Activated CD8-positive, alpha-beta memory T cell treated with anti-CD3 and anti-CD28 coated beads for 1 hour (primary cell): ENCODE measurements around the gene SLC35D2.
"Not testable (repeated sequence)": the region's sequence is repeated elsewhere in the genome, so short reads cannot be mapped to it uniquely, and the experiment has no call there.

Source experiments
- DNase-seq, 2 donors: peaks; one replicate each; pipeline ENCODE4 v3.0.0-alpha.2; 2020; ENCODE audit warnings: low read depth in 1 of 2; ENCODE audit errors: extremely low read depth in 1 of 2

The SLC35D2 gene

DNA sequence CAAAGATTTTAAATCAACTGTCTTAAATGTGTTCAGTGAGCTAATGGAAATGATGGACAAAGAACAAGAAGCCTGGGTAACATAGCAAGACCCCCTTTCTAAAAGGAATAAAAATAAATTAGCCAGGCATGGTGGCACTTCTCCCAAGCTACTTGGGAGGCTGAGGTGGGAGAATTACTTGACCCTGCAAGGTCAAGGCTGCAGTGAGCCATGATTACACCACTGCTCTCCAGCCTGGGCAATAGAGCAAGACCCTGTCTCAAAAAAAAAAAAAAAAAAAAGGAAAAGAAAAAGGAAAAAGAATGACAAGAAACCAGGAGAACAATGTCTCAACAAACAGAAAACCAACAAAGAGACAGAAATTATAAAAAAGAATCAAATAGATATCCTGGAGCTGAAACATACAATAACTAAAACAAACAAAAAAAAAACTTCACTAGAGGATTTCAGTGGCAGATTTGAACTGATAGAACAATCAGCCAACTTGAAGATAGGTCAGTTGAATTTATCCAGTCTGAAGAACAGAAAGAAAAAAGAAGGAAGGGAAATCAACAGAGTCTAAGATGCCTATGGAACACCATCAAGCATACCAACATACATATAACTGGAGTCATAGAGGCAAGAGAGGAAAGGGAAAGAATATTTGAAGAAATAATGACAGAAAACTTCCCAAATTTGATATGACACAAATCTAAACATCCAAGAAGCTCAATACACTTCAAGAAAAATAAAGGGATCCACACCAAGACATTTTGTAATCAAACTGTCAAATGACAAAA lies 16.8 kb upstream of the SLC35D2 start:
- DNase-seq: no peak

DNA sequence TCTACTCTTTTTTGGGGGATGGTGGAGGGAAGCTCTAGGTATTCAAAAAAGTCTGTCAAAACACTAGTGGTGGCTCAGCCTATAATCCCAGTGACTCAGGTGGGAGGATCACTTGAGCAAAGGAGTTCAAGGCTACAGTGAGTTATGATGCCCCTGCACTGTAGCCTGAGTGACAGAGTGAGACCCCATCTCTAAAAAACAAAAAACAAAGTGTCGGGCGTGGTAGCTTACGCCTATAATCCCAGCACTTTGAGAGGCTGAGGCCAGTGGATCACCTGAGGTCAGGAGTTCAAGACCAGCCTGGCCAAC lies 15.8 kb upstream of the SLC35D2 start:
- DNase-seq: no peak

DNA sequence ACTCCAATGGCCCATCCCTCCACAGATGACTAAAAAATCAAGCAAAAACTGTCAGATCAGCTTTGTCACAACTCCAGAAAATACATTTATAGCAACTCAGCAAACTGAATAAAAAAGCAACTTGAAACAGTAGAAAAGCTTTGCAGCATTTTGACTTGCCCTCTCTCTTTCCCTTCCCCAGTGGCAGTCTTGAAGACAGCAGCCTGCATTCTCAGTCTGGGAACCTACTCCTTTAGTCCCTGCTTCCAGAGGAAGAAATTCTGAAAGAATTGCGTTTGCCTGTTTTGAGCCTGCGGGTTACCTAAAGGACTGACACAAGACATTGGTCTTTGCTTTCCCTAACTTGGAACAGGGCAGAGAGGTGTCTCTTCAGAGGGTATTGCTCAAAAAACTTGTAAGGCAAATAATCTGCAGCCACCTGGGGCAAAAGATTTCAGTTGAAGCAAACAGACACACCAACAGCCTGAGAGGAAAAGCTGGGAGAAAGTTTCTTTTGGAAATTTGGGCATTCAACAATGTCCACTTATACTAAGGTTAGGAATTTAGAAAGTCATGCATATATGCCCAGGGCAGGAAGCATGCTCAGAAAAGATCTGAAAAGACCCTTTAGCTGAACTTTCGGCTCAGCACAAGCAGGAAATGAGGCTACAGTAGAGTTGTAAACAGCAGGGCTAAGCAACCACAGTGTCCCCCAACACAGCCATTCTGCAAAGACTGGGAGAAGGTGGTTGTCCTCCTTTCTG lies 15.2 kb upstream of the SLC35D2 start:
- no peak for DNase-seq

DNA sequence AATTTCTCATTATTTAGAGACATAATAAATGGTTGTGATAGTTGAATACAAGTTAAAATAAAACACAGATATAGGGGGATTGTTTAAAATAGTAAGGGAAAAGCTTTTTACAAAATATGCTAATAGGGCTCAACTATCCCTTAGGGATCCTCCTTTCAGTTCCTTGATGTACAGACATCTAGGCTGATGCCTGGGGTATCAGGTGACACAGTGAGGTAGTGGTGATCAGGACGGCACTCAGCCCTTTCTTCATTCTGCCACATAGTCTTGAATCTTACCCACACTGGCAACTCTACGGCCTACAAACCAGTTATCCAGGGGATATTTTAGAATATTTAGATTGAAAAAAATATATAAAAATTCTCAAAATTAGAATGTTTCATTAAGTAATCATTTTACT lies 12.5 kb upstream of the SLC35D2 start:
- DNase-seq: no peak

DNA sequence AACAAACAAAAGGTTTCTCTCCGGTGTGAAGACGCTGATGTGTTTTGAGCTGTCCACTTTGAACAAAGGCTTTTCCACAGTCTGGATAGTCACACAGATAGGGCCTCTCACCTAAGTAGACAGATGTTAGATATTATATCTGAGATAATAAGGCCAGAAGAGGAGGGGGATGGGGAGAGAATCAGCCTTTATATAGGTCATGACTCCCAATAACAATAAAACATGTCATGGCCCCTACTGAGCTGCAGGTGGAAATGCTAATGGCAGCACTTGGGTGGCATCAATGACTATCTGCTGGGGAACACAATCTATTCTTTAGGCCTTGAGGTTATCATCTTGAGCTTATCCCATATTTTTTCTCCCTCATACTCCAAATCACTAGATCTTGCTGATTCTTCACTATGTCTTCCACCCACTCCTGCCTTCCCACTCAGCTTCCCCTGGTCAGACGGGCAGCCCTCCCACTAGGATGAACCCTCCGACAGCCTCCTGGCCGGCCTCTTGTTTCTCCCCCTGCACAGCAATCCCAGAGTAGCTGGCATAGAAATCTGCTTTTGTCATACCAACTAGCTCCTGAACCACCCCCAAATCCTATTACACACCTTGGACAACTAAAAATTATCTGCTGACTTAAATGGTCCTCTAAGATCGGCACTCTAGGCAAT lies 11.5 kb upstream of the SLC35D2 start:
- no peak for DNase-seq

DNA sequence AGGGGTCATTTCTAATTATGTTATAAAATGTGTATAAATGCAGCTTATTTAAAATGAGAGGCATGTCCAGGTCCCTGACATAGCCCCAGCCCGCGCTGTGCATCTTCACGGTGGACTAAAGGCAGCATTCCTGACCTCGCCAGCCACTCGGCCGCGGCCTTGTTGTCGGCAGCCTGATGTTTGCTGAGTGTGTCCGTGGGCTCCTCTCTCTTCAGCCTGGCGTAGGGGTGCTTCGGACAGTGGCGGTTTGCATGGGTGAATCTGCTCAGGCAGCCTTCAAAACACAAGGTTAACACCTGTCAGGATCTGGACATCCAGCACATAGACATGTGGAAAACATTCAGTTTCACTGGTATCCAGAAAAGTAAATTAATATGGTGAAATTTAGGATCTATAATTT lies 8.8 kb upstream of the SLC35D2 start:
- no peak for DNase-seq

DNA sequence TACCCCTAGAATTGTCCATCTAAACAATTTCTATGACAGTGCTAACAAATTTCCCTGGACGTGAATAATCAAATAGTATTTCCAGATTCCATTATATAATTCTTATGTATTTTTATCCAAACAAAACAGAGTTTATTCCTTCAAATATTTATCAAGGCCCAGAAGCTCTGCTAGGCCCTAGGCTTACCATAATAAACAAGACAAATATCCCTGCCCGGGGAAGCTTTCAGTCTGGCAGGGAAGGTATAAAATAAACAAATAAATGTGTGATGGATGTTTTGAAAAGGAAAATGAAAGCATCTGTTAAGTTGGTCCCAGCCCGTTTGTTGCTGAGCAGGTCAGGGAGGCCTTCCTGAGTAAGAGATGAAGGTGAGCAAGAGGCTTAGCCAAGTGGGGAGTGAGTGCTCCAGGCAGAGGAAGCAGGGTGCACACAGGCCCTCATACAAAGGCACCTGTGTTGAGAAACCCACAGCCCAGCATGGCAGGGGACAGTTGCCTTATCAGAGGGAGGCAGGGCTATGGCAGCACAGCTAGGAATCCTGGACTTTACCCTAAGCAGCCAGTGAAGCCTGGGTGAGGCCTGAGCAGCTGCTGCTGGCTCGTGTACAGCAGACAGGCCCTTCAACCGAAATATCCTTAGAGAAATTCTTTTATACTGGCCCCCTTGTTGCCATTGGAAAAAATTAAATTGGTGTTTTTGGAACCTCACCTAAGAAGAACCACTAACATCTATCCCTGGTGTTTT lies 7.7 kb upstream of the SLC35D2 start:
- DNase-seq: no peak

DNA sequence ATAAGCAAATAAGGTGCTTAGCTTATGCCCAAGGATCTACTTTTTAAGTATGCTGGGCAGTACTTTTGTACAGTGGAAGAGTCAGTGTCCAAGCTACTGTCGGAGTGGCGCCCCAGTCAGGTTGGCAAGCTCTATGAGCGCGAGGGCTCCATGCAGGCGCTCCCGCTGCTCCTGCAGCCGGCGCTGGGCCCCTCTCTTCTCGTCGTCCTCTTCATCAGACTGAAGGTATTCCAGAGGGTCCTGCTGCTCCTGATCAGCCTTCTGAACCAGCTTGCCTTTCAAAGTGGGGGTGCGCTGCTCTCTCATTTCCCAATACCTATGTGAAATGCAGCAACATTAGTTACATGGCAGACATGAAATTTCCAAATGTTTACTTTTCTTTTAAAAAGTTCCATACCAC lies 4.6 kb upstream of the SLC35D2 start:
- DNase-seq: no peak

DNA sequence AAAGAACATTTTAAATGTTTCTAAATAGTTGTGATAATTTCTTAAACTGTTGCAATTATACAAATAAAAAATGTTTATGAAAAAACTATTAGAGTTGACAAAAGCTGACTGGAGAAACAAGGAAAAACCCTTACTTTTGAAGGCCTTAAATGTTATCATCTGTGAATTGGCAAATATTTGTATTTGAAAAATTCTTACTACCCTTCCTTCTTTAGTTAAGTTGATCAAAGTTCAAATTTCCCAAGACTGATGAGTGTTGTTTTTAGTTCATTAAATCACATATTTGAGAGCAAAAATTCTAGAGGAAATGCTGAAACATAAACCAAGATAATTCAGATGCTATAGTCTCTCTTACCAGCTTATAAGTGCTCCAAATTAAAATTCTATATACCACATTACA lies 2.6 kb upstream of the SLC35D2 start:
- DNase-seq: no peak

DNA sequence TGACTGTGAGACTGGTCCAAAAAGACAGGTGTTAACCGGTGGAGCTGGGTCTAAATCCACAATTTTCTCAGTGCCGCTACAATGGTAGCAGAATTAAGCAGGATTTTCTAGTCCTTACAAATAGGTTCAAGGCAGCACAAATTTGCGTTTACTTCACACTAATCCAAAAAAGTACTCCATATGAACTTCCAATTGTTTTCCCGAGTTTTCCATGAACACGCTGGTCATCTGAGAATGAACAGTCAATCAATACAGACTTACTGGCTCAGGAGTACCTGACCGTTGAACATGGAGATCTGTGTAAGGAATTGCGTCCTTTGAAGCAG lies 709 bp downstream of the SLC35D2 start:
- DNase-seq: no peak

DNA sequence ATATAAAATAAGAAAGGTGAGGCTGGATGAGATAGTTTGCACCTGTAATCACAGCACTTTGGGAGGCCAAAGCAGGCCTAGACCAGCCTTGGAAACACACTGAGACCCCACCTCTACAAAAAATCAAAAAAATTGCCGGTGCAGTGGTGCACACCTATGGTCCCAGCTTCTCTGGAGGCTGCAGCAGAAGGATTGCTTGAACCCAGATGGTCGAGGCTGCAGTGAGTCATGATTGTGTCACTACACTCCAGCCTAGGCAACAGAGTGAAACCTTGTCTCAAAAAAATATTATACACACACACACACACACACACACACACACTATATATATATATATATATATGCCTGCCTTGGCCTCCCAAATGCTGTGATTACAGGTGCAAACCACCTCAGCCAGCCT lies 1.3 kb downstream of the SLC35D2 start:
- DNase-seq: no peak

DNA sequence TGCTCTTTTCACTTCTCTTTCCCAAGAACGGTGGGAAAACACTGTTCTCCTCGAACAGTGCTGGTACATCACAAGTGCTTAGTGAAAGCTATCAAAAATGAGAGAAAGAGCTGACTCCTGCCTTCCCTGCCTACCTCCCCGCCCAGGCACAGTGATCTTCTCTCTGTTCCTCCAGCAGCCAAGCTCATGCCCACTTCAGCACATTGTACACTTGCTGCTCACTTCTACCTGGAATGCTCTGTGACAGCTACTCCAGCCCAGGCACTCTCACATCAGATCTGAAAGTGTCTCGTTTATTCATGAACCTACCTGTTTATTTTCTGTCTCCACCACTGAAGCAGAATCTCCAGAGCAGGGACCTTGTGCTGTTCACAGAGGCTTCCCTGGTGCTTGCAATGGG lies 1.8 kb downstream of the SLC35D2 start:
- DNase-seq: no peak

DNA sequence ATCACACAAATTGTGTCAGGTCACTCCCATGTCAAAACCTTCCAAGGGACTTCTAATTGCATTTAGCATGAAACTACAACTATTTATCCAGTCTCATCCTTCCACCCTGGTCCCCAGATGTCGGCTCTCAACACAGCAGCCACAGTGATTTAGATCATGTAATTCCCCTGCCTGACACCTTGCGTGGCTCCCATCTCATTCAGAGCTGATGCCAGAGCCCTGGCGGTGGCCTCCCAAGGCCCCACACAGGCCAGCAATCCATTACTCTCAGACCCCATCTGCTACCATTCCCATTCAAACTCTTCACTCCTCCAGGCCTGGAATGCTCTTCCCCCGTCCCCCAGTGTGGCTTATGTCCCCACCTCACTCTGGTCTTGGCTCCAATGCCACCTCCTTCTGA lies 2.4 kb downstream of the SLC35D2 start:
- no peak for DNase-seq

DNA sequence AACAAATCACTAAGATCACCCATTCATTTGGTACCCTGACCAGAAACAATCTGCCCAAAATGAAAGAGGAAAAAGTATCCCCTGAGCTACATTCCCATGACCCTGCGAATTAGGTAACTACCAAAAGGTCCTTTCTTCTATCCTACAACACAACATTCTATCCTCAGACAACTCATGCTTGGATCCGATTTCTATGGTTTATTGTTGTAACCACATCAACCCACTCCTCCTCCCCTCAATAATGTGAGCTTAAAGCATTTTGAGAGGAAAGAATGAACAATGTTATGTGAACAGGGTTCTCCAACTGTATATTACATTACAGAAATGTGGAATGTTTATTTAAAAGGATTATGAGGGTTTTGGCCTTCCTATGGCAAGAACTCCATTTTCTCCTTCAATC lies 4.0 kb downstream of the SLC35D2 start:
- no peak for DNase-seq

DNA sequence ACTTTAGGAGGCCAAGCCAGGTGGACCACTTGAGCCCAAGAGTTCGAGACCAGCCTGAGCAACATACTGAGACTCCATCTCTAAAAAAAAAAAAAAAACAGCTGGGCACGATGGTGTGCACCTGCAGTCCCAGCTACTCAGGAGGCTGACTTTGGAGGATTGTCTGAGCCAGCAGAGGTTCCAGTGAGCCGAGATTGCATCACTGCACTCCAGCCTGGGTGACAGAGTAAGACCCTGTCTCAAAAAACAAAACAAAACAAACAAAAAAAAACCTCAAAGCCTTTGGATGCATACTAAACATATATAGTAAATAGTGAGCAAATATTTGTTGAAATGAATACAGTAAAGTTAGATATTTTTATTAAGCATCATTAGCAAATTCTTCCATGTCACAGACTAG lies 5.3 kb downstream of the SLC35D2 start:
- no peak for DNase-seq

DNA sequence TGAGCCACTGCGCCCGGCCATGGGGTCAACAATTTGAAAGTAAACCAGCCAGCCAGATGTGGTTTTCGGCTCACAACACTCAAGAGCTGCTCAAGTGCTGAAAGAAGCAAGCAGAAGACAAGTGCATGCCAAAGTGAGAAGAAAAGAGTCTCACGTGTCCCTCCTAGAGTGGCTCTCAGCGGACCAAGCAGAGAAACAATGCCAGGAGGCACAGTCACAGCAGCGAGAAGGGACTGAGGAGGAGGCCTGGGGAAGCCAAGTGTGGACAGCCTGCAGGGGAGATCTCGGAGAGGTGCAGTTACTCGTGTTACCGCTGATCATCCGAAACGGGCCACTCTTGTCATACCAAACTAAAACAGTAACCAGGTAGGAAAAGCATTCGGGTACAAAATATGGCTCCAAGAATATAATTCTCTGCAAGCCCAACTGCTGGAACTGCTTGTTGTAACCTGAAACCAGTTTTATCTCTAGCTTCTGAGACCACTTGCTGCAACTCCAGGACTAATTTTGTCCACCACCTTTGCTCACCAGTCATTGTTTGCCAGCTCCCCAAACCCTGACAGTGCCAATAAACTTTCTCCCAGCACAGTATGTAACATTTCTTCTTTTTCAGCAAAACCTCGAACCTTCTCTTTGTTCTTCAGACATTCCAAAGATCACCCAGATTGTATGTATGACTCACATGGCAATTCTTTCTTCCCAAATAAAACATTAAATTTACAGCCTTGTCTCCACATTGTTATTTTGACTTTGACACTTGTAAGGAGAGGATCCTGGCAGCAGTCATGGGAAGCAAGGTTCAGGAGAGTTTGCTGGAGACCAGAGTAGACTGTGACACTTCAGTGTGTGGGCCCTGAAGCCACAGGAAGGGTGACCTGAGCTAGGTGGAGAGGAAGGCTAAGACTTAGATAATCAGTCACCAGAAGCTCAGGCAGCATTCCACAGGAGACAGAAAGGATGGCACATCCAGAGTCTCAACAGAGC lies 6.3 kb downstream of the SLC35D2 start:
- no peak for DNase-seq

DNA sequence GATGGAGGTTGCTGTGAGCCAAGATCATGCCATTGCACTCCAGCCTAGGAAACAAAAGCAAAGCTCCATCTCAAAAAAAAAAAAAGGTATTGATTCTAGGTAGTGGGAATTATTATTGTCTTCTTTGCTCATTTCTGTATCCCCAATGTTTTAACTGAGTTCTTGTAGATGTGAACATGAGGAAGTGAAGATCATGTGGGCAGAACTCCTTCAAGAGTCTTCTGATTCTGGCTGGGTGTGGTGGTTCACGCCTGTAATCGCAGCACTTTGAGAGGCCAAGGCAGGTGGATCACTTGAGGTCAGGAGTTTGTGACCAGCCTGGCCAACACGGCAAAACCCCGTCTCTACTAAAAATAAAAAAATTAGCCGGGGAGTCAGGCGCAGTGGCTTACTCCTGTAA lies 8.0 kb downstream of the SLC35D2 start:
- not testable (repeated sequence) for DNase-seq

DNA sequence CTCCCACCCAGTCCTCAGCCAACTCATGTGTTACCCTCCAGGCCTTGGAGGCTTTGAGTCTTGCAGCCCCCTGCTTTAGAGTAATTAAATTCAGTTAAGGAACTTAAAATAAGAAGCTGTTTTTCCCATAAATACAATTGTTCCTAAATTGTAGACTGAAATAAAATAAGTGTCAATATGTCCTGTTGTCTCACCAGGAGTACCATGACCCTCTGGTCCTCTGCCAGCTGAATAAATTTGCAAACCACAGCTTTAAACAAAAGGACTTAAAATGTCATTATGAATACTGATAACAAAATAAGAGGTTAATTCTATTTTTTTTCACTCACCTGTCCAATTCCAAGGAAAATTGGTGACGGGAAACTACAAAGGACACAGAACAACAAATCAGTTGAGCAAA lies 15.6 kb downstream of the SLC35D2 start:
- no peak for DNase-seq

DNA sequence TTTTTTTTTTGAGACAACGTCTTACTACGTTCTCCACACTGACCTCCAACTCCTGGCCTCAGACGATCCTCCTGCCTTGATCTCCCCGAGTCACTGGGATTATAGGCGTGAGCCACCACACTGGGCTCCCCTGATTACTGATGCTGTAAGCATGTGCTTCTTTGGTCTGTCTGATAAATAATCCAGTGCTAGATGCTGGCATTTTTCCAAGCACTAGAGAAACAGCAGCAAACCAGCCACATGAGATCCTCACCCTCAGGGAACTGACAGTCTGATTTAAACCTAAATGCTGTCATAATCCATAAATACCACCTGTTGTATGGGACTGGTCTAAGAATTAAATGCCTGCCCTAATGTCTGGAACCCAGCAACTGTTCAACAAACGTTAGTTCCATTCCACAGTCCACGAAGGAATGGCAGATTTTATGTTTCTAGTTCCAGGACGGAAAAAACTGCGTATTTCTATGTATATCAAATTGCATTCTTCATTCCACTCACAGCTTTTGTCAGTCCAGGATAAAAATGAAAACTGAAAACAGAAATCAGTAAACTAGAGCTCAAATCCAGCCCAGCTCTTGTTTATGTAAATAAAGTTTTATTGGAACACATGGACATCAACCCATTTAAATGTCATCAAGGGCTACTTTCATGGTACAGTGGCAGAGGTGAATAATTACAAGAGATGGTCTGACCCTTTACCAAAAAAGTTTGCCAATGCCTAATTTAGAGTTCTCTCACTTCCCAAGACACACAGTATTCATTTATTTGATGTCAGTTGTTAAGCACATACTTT lies 20.1 kb downstream of the SLC35D2 start:
- no peak for DNase-seq

DNA sequence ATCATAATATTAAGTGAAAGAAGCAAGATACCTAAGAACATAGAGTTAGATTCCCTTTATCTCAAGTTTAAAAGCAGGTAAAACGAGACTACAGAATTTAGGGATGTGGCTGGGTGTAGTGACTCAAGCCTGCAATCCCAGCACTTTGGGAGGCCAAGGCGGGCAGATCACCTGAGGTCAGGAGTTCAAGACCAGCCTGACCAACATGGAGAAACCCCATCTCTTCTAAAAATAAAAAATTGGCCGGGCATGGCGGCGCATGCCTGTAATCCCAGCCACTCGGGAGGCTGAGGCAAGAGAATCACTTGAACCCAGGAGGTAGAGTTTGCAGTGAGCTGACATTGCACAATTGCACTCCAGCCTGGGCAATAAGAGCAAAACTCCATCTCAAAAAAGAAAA lies 21.4 kb downstream of the SLC35D2 start:
- not testable (repeated sequence) for DNase-seq
